Adrenal gland (tissue), 12 donors: ENCODE measurements around the gene DNTT. TPM values are rescaled to one million over a fixed set of nuclear protein-coding genes. Genes with fewer than 3 reads are reported as not detected.

Experiments
- DNase-seq, 7 donors: peaks; one replicate each; pipeline ENCODE4 v3.0.0-alpha.2; 2019 to 2020
- H3K27ac ChIP-seq, 5 donors: fragments of 200-600 bp; sonication (generic) in 4 of 5; 1 replicate in 3 of 5; 2 replicates in 2 of 5; pipeline versions ENCODE4 v1.5.1 to v1.8.0; 2016 to 2020; ENCODE audit warnings: mild to moderate bottlenecking in 1 of 5
- H3K27me3 ChIP-seq: fragments of 200-600 bp; 2 replicates; pipeline ENCODE4 v1.8.0; 2021
- H3K36me3 ChIP-seq, 2 donors: fragments of 200-600 bp; replicated peaks in 1 of 2; 1 replicate in 1 of 2; 2 replicates in 1 of 2; pipeline versions ENCODE4 v1.5.1 to v1.8.0; 2018 to 2022
- H3K4me1 ChIP-seq, 2 donors: fragments of 200-600 bp; replicated peaks in 1 of 2; 1 replicate in 1 of 2; 2 replicates in 1 of 2; pipeline versions ENCODE4 v1.5.1 to v1.8.0; 2018 to 2021
- H3K4me3 ChIP-seq, 4 donors: fragments of 200-600 bp; sonication (generic) in 3 of 4; one replicate each; pipeline ENCODE4 v1.5.1; 2016 to 2018
- H3K9me3 ChIP-seq, 3 donors: fragments of 200-600 bp; sonication (generic) in 1 of 3; replicated peaks in 1 of 3; 1 replicate in 2 of 3; 2 replicates in 1 of 3; pipeline versions ENCODE4 v1.5.1 to v1.8.0; 2016 to 2021
- POLR2A ChIP-seq, 2 donors: fragments of 450-650 bp; IDR thresholded peaks; one replicate each; pipeline ENCODE4 v1.6.1; 2017; ENCODE audit warnings: antibody characterized with exemption in 2 of 2, mild to moderate bottlenecking in 2 of 2, moderate library complexity in 1 of 2
- WGBS, 4 donors: extraction: QIAGEN DNeasy Blood & Tissue Kit in 2 of 4; methylation state at CpG; one replicate each; pipeline versions ENCODE4 v1.1.5 to v1.1.7; 2013 to 2017; 5-methylcytosine and 5-hydroxymethylcytosine counted together
- intact Hi-C, 2 donors: fragments of 100-400 bp; cut with DNase I; formaldehyde crosslinking; loops; one replicate each; pipeline versions ENCODE4 v1.14.1 to v1.15.0; 2022 to 2023
- polyA plus RNA-seq, 3 donors: library from polyadenylated mRNA; stranded (reverse); fragments of 200-250 nt in 2 of 3; fragments of 350-450 nt in 1 of 3; fragmentation: Illumina TruSeq in 1 of 3; extraction: RNeasy Lipid Tissue Mini Kit (QIAGEN cat#74804) in 1 of 3; gene quantifications; one replicate each; pipeline ENCODE4 v1.2.3, GENCODE V29; 2013 to 2014
- total RNA-seq, 9 donors: library from RNA; depleted of rRNA in 4 of 9; stranded (reverse); fragments of >200 nt in 4 of 9; fragments of 120-200 nt in 1 of 9; fragmentation: NEBNext Ultra II Directional in 1 of 9; extraction: Animal tissue kit (Norgen Biotek cat#: 25700) in 1 of 9; gene quantifications; one replicate each; pipeline versions ENCODE4 v1.1.0 to v1.2.4, GENCODE V29; 2013 to 2023
- TF ChIP-seq, protein P1 (sequence below), 6 experiments: fragments of 450-650 bp in 4 of 6; fragments of 200-600 bp in 2 of 6; sonication (generic) in 1 of 6; IDR thresholded peaks; 1 replicate in 5 of 6; 2 replicates in 1 of 6; pipeline versions ENCODE4 v1.5.1 to v1.8.0; 2016 to 2021; ENCODE audit warnings: antibody characterized with exemption in 6 of 6, mild to moderate bottlenecking in 2 of 6, moderate library complexity in 1 of 6
- donor health status: healthy with polysubstance abuse.
- donor health status: Bipolar disorder and iron deficiency.
- donor health status: DM: yes; HTN: yes; CAD: no.
- donor health status: DM: no; HTN: no; CAD: no.
- donor health status: DM: no; HTN: no; CAD: no.
- donor health status: DM: yes; HTN: yes; CAD: no.

DNTT gene
- total and polyA plus RNA-seq, 12 donors: not detected

DNA sequence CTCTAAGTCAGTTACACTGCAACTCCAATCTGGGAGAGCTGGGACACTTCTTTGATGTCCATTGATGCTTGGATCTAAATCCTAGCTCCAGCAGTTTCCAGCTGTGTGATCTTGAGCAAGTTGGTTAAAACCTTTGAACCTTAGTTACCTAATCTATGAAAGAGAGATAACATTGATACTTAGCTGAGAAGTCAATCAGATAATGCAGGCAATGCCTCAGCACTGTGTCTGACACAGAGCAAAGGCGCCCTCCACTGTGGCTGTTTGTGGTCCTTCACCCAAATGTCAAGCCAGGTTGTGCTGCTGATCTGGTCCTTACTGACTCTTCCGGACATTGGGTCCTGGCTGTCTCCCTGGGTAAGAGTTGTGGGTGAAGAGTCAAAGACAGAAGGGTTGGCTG lies 20.2 kb downstream of the DNTT start:
- no peaks in the 10 kb centered on the region for H3K9me3 ChIP-seq
- WGBS, 4 donors: 61 to 86% (median 76%) methylated on average over 2 of the region's 2 CpGs
- H3K4me3 ChIP-seq: no peak overlapping the region
- peaks cover 4% of the 10 kb centered on the region for H3K27me3 ChIP-seq
- no peaks in the 10 kb centered on the region for H3K36me3 ChIP-seq
- H3K4me1 ChIP-seq: no peaks in the 10 kb centered on the region
- no peak overlapping the region for H3K27ac ChIP-seq
- intact Hi-C loops: no loop called here
- TF ChIP-seq POLR2A (IDR thresholded peaks at IDR 0.05): no peak
- TF ChIP-seq, protein P1, sequence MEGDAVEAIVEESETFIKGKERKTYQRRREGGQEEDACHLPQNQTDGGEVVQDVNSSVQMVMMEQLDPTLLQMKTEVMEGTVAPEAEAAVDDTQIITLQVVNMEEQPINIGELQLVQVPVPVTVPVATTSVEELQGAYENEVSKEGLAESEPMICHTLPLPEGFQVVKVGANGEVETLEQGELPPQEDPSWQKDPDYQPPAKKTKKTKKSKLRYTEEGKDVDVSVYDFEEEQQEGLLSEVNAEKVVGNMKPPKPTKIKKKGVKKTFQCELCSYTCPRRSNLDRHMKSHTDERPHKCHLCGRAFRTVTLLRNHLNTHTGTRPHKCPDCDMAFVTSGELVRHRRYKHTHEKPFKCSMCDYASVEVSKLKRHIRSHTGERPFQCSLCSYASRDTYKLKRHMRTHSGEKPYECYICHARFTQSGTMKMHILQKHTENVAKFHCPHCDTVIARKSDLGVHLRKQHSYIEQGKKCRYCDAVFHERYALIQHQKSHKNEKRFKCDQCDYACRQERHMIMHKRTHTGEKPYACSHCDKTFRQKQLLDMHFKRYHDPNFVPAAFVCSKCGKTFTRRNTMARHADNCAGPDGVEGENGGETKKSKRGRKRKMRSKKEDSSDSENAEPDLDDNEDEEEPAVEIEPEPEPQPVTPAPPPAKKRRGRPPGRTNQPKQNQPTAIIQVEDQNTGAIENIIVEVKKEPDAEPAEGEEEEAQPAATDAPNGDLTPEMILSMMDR (IDR thresholded peaks at IDR 0.05): no peak
- DNase-seq: no peak

DNA sequence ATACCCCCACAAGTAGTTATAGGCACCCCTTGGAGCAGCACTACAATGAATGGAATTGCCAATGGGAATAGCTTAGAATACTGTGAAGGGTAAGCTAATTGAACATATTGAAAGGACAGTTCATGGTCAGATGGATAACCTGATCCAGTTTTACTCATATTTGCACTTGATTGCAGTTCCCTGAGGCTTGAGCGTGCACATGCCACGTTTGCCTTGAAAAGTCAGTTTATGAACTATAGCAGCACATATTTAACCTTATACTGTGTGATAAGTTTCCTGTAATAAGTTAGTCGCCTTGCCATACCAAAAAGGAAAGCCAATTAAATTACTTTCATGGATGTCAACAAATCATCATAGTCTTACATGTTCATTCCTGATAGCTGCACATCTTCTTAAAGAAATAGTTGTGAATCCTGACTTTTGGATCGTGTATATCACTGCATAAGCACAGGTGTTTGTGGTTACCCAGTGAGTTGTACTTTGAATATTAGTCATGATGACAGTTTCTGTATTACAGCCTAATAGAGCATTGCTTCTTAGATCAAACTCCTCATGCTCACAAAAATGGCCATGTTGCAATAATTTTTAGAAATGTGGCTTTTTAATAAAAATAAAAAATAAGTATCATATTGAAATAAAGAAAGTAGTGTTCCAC lies 21.6 kb downstream of the DNTT start:
- intact Hi-C loops: no loop called here
- Histone ChIP-seq H3K9me3 (no peaks in the 10 kb centered on the region), H3K4me1 (no peaks in the 10 kb centered on the region), H3K4me3 (no peak overlapping the region), H3K27me3 (peaks cover 3% of the 10 kb centered on the region), H3K27ac (no peak overlapping the region), H3K36me3 (no peaks in the 10 kb centered on the region)
- TF ChIP-seq POLR2A (IDR thresholded peaks at IDR 0.05): no peak
- TF ChIP-seq, protein P1 (IDR thresholded peaks at IDR 0.05): no peak
- DNase-seq: no peak
- WGBS, 4 donors: 58 to 69% (median 68%) methylated on average over 4 of the region's 4 CpGs

DNA sequence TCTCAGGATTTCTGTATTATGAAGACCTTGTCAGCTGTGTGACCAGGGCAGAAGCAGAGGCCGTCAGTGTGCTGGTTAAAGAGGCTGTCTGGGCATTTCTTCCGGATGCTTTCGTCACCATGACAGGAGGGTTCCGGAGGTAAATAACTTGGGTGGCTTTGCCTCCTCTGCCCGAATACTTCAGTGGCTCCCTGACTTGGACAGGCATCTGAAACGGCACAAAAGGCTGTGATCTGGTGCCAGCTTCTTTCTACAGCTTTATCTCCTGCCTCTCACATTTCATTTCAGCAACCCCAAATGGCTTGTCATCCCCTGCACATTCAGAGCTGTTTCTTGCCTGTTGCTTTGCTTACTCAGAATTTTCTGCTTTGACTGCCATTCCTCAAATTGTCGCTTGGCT lies 23.2 kb downstream of the DNTT start:
- intact Hi-C loops: no loop called here
- 34 to 65% (median 60%) methylated on average over 3 to 7 of the region's 7 CpGs for WGBS, 4 donors

DNA sequence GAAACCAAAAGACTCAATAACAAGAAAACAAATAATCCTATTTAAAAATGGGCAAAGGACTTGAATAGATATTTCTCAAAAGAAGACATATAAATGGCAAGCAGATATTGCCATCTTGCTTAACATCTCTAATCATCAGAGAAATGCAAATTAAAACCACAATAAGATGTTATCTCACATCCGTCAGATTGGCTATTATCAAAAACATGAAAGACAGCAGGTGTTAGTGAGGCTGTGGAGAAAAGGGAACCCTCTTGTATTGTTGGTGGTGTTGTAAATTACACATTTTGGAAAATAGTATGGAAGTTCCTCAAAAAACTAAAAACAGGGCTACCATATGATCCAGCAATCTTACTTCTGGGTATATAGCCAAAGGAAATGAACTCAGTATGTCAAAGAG lies 28.9 kb downstream of the DNTT start:
- 57 to 77% (median 65%) methylated on average over 1 of the region's 1 CpG for WGBS, 4 donors
- no peak for DNase-seq
- H3K27me3 ChIP-seq: peaks cover 11% of the 10 kb centered on the region
- no peak overlapping the region for H3K27ac ChIP-seq
- H3K4me1 ChIP-seq: no peaks in the 10 kb centered on the region
- intact Hi-C loops: no loop called here
- no peaks in the 10 kb centered on the region for H3K9me3 ChIP-seq
- H3K4me3 ChIP-seq: no peak overlapping the region
- TF ChIP-seq, protein P1 (IDR thresholded peaks at IDR 0.05): no peak
- no peak for TF ChIP-seq POLR2A (IDR thresholded peaks at IDR 0.05)
- H3K36me3 ChIP-seq: no peaks in the 10 kb centered on the region

More for the DNA sequence above, 23.2 kb downstream of the DNTT start:
- DNase-seq: no peak
- no peaks in the 10 kb centered on the region for H3K36me3 ChIP-seq
- H3K27ac ChIP-seq: no peak overlapping the region
- H3K9me3 ChIP-seq: no peaks in the 10 kb centered on the region
- no peak for TF ChIP-seq POLR2A (IDR thresholded peaks at IDR 0.05)
- H3K4me3 ChIP-seq: no peak overlapping the region
- H3K4me1 ChIP-seq: no peaks in the 10 kb centered on the region
- no peaks in the 10 kb centered on the region for H3K27me3 ChIP-seq
